Measurements from ENCODE around the gene STOML1.

STOML1 gene

DNA sequence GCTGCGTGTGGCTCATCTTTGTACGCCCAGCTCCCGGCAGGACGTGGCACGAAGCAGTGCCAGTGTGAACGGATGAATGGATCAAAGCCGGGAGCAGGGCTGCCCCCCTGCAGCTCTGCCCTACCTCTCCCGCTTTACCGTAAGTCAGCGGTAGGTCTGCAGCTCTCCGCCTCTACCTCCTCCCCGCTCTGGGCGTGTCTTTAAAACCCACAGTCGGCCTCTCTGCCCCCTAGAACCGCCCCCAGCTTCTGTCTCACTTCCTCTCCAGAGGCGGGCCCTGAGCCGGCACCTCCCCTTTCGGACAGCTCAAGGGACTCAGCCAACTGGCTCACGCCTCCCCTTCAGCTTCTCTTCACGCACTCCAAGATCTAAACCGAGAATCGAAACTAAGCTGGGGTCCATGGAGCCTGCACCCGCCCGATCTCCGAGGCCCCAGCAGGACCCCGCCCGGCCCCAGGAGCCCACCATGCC, 2.4 kb upstream of the STOML1 start, which contains the start of gene PML:
PML (plus strand) TSS at position 304 of the 471 bp plus-strand sequence; CDS start at position 401, 97 bp downstream.
- Histone ChIP-seq H4K20me1 (ENCODE audit: insufficient read depth, low read length) (no peaks in the 10 kb centered on the region), H3K4me3 (ENCODE audit: low read depth, low read length, poor library complexity, severe bottlenecking) (peak within 1 kb of the TSS; percentile 95), H3K9ac (ENCODE audit: low read length) (peak within 1 kb of the TSS; percentile 90), H3K36me3 (ENCODE audit: insufficient read depth, low read length) (peaks cover 18% of the 10 kb centered on the region; the same call in 1 of the 2 replicates), H3K9me3 (ENCODE audit: low read length) (no peaks in the 10 kb centered on the region), H2AFZ (ENCODE audit: low read length) (peak within 1 kb of the TSS; percentile 39; the same call in 1 of the 2 replicates), H3K79me2 (ENCODE audit: insufficient read depth, low read length) (0 out of 2 replicates have a peak, but pooled peaks cover 5% of the 10 kb centered on the region), H3K4me2 (ENCODE audit: low read length) (peak within 1 kb of the TSS; percentile 94), H3K27me3 (ENCODE audit: insufficient read depth, low read length) (no peaks in the 10 kb centered on the region), H3K4me1 (ENCODE audit: insufficient read depth, low read length, severe bottlenecking) (peaks cover 52% of the 10 kb centered on the region), H3K9me2 (ENCODE audit: low read depth, low read length) (no peaks in the 10 kb centered on the region), H3F3A (ENCODE audit: insufficient read depth, low read length) (no peaks in the 10 kb centered on the region), H3K27ac (ENCODE audit: low read depth, low read length, poor library complexity, severe bottlenecking) (peak within 1 kb of the TSS; percentile 70)
- no peak for TF ChIP-seq EZH2 (IDR thresholded peaks at IDR 0.05; ENCODE audit: borderline replicate concordance, low read length)
- TF ChIP-seq, protein P1, sequence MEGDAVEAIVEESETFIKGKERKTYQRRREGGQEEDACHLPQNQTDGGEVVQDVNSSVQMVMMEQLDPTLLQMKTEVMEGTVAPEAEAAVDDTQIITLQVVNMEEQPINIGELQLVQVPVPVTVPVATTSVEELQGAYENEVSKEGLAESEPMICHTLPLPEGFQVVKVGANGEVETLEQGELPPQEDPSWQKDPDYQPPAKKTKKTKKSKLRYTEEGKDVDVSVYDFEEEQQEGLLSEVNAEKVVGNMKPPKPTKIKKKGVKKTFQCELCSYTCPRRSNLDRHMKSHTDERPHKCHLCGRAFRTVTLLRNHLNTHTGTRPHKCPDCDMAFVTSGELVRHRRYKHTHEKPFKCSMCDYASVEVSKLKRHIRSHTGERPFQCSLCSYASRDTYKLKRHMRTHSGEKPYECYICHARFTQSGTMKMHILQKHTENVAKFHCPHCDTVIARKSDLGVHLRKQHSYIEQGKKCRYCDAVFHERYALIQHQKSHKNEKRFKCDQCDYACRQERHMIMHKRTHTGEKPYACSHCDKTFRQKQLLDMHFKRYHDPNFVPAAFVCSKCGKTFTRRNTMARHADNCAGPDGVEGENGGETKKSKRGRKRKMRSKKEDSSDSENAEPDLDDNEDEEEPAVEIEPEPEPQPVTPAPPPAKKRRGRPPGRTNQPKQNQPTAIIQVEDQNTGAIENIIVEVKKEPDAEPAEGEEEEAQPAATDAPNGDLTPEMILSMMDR (IDR thresholded peaks at IDR 0.05; ENCODE audit: low read length) = no peak

DNA sequence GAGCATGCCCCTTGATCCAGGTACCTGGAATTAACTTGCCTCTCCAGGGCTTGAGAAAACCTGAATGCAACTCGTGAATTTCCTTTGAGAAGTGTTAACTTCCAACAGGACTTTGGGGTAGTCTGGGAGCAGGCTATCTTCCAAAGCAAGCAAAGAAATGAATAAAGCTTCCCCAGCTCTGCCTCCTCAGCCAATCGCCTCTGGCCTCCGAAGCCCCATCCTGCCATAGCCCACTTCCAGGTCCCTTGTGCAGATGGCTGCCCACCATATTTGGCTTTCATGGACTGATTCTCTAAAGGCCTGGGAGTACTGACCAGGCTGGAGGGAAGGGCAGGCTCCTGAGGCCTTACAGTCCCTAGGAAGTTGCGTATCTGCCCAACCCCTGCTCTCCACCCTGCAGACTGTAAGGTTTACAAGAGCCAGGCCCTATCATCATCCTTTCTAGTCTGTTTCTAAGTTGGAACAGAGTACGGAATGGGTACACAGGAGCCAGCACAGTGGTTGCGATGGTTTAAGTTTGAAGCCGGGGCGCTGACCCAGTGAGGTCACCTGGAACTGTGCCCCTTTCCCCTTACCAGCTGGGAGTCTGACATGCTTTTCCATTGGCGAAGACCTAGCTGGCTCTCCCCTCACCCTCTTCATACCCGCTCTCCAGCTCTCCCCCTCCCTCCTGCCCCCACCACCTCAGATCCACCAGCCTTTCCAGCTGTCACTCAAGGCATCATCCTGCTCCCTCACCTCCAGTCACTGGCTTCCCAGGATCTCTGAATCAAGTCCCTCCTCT, 1.3 kb upstream of the STOML1 start:
- Histone ChIP-seq H3K4me1 (ENCODE audit: insufficient read depth, low read length, severe bottlenecking) (peaks cover 52% of the 10 kb centered on the region), H3F3A (ENCODE audit: insufficient read depth, low read length) (no peaks in the 10 kb centered on the region), H3K9ac (ENCODE audit: low read length) (peak overlapping the region; percentile 90; the same call in 1 of the 2 replicates), H2AFZ (ENCODE audit: low read length) (no peak overlapping the region), H3K9me3 (ENCODE audit: low read length) (no peaks in the 10 kb centered on the region), H3K9me2 (ENCODE audit: low read depth, low read length) (no peaks in the 10 kb centered on the region), H3K79me2 (ENCODE audit: insufficient read depth, low read length) (0 out of 2 replicates have a peak, but pooled peaks cover 5% of the 10 kb centered on the region), H3K4me2 (ENCODE audit: low read length) (peak overlapping the region; percentile 94), H3K27me3 (ENCODE audit: insufficient read depth, low read length) (no peaks in the 10 kb centered on the region), H3K4me3 (ENCODE audit: low read depth, low read length, poor library complexity, severe bottlenecking) (peak overlapping the region; percentile 95), H3K36me3 (ENCODE audit: insufficient read depth, low read length) (peaks cover 9% of the 10 kb centered on the region; the same call in 1 of the 2 replicates), H4K20me1 (ENCODE audit: insufficient read depth, low read length) (no peaks in the 10 kb centered on the region), H3K27ac (ENCODE audit: low read depth, low read length, poor library complexity, severe bottlenecking) (no peak overlapping the region)
- TF ChIP-seq, protein P1 (IDR thresholded peaks at IDR 0.05; ENCODE audit: low read length) = no peak
- TF ChIP-seq EZH2 (IDR thresholded peaks at IDR 0.05; ENCODE audit: borderline replicate concordance, low read length) = no peak

DNA sequence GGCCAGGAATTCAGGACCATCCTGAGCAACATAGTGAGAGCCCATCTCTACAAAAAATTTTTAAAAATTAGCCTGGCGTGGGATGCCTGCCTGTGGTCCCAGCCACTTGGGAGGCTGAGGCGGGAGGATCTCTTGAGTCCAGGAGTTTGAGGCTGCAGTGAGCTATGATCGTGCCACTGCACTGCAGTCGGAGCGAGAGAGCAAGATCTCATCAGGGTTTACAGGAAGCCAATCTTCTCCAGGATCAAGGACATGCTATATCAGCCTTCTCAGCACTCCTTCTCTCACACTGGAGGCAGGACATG, 451 bp upstream of the STOML1 start:
- no peaks in the 10 kb centered on the region for H3K27me3 ChIP-seq (ENCODE audit: insufficient read depth, low read length)
- H3F3A ChIP-seq (ENCODE audit: insufficient read depth, low read length) = no peaks in the 10 kb centered on the region
- peaks cover 52% of the 10 kb centered on the region for H3K4me1 ChIP-seq (ENCODE audit: insufficient read depth, low read length, severe bottlenecking)
- H3K9ac ChIP-seq (ENCODE audit: low read length) = peak overlapping the region; percentile 55; the same call in 1 of the 2 replicates
- H2AFZ ChIP-seq (ENCODE audit: low read length) = peak overlapping the region; percentile 61; the same call in 1 of the 2 replicates
- TF ChIP-seq, protein P1 (IDR thresholded peaks at IDR 0.05; ENCODE audit: low read length) = no peak
- no peak for TF ChIP-seq EZH2 (IDR thresholded peaks at IDR 0.05; ENCODE audit: borderline replicate concordance, low read length)
- H3K4me2 ChIP-seq (ENCODE audit: low read length) = peak overlapping the region; percentile 87
- H3K36me3 ChIP-seq (ENCODE audit: insufficient read depth, low read length) = peaks cover 4% of the 10 kb centered on the region; the same call in 1 of the 2 replicates
- no peak overlapping the region for H3K27ac ChIP-seq (ENCODE audit: low read depth, low read length, poor library complexity, severe bottlenecking)
- no peaks in the 10 kb centered on the region for H4K20me1 ChIP-seq (ENCODE audit: insufficient read depth, low read length)
- H3K4me3 ChIP-seq (ENCODE audit: low read depth, low read length, poor library complexity, severe bottlenecking) = peak overlapping the region; percentile 68
- H3K9me2 ChIP-seq (ENCODE audit: low read depth, low read length) = no peaks in the 10 kb centered on the region
- 0 out of 2 replicates have a peak, but pooled peaks cover 5% of the 10 kb centered on the region for H3K79me2 ChIP-seq (ENCODE audit: insufficient read depth, low read length)
- H3K9me3 ChIP-seq (ENCODE audit: low read length) = no peaks in the 10 kb centered on the region
